Left renal cortex interstitium (tissue), 4 donors: ENCODE measurements around the gene CCDC121. TPM values are rescaled to one million over a fixed set of nuclear protein-coding genes. Genes with fewer than 3 reads are reported as not detected.
A peak's percentile ranks its signal among the peaks of the same experiment; 100 is the strongest.

Source experiments
- DNase-seq, 4 donors: peaks; one replicate each; pipeline ENCODE4 v3.0.0-alpha.2; 2013; ENCODE audit warnings: low read depth in 4 of 4, low spot score in 2 of 4, missing footprints in 1 of 4
- polyA plus RNA-seq, 4 donors: library from polyadenylated mRNA; unstranded; fragments of 120-200 nt; gene quantifications; one replicate each; pipeline ENCODE4 v1.2.1, GENCODE V29; 2013; ENCODE audit not compliant: insufficient read length in 4 of 4

CCDC121 gene
- polyA plus RNA-seq: 10 to 100 TPM; 11.0 to 14.7 (median 11.5) TPM

- DNase-seq: peak; percentile 55 to 78 (median 59)
Observed at GRCh38 chr2:27628767-27629709, at the start of gene CCDC121, which contains the start of gene GPN1. Gene CCDC121, minus strand, starts transcription at chr2:27629012. Its CDS starts 1,213 bp downstream, at chr2:27627799. Gene GPN1, plus strand, starts transcription at chr2:27629050. Its CDS starts 9 bp downstream, at chr2:27629059.

GRCh38 chr2:27672723-27673486, 44.1 kb upstream of the CCDC121 start:
- no peak for DNase-seq

DNA sequence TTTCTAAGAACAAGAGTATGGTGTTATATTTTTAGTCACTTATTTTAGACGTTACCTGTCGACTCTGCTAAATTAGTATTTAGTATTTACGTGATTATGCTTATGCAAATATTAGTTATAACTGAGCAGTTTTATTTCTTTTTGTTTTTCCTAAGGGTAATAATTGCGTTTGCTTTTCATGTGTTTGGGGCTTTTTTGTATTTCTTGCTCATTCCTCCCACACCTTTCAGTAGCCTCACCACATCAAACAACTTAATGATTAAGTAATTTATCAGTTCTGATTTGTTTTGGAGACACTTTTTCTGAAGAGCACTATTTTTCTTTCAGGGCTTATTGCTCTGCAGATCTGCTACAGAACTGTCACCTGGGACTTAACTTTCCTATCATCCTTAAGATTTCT, 42.4 kb upstream of the CCDC121 start:
- no peak for DNase-seq

DNA sequence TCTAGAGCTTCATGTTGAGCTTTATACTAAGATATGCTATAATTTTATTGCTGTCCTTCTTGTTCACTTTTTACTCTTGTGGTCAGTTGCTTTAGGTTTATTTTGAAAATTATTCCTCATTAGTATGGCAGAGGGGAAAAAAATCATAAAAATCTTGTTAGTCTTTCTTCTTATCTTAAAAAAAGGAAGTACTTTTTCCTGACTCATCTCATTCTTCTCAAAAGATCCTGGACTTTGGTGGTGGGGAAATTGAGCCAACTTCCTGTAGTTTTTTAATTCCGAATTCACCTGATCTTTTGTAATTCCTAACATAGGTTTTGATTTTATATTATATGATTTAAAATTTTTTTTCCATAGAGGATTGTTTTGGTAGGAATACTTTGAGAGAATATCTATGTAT, 38.6 kb upstream of the CCDC121 start:
- DNase-seq: no peak

DNA sequence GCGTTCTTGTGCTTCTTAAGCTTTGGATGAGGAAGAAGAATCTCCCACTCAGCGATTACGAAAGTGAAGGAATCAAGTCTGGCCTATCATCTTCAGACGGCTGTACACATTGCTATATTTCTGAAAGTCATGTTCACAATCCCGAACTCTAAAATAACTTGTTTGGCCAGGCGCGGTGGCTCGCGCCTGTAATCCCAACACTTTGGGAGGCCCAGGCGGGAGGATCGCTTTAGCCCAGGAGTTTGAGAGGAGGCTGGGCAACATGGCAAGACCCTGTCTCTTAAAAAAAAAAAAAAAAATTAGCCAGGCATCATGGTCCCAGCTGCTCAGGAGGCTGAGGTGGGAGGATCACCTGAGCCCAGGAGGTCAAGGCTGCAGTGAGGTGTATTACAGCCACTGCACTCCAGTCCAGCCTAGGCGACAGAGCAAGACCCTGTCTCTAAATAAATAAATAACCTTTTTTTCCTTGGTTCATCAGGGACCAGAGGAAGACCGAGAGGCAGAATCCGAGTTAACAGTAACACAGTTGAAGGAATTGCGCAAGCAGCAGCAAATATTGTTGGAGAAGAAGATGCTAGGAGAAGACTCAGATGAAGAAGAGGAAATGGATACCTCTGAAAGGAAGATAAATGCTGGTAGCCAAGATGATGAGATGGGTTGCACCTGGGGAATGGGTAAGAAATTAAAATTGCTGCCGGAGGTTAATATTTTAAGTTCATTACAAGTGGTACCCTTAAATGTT, 36.0 kb upstream of the CCDC121 start:
- no peak for DNase-seq

DNA sequence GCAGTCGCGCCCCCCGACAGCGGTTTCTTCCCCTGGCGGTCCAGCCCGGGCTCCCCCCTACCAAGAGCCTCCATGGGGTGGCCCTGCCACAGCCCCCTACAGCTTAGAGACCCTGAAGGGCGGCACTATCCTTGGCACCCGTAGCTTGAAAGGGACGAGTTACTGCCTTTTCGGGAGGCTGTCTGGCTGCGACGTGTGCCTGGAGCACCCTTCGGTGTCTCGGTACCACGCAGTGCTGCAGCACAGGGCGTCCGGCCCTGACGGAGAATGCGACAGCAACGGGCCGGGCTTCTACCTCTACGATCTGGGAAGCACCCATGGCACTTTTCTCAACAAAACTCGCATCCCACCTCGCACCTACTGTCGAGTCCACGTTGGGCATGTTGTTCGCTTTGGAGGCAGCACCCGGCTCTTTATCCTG, 35.4 kb upstream of the CCDC121 start:
- no peak for DNase-seq

DNA sequence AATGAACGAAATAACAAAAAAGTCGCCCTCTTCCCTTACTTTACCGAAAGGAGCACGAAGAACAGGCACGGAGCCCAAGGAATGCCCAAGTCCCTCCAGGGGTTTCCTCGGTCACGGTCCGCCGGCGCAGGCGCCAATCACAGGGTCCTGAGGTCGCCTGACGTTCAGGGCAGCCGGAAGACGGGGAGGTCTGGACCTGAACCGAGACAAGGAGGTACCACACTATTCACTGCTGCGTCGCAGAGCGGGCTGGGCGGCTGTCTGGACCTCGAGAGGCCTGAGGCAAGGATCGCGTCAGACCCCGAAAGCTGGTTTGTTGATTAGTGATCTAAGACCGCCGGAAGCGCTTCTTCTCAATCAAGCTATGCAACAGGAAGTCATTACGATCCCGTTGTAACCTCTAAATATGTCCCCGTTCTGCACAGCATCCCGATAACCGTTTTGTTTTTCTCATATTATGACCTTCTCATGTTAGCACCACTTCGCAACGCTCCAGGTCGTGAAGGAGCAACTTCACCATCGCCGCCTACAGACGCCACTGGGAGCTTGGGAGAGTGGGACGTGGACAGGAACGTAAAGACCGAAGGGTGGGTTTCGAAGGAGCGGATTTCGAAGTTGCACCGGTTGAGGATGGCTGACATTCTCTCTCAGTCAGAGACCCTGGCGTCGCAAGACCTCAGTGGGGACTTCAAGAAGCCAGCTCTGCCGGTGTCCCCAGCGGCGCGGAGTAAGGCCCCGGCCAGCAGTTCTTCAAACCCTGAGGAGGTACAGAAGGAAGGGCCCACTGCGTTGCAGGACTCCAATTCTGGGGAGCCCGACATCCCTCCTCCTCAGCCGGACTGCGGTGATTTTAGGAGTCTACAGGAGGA, 34.7 kb upstream of the CCDC121 start, which contains the start of the genes SLC4A1AP and SUPT7L:
Gene SLC4A1AP (plus strand): TSS at position 605 of the 869 bp plus-strand sequence. CDS start 26 bp downstream, at position 631.
Gene SUPT7L (minus strand): TSS at position 330 of the 869 bp plus-strand sequence. CDS start 1,422 bp downstream, outside the sequence.
- DNase-seq: peak; percentile 70 to 97 (median 85)

DNA sequence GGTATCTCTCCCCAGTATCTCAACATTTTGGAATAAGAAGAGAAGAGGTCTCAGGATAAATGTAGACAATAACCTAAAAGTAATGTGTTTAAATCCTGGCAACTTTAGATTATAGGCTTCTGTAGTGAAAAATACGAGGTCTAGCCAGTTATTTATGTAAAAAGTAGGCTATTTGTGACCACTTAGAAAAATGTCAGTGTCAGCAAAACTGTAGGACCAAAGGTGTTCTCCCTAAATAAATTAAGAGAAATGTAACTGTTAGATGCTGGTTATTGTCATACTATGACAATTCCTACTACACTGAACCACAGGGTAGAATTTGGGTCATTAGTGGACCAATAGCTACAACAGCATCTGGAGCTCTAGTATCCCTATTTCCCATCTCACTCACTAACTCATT, 32.6 kb upstream of the CCDC121 start:
- no peak for DNase-seq

- DNase-seq: no peak
Observed at GRCh38 chr2:27655155-27655951, 26.5 kb upstream of the CCDC121 start.

GRCh38 chr2:27653397-27653796, 24.6 kb upstream of the CCDC121 start:
- no peak for DNase-seq

DNA sequence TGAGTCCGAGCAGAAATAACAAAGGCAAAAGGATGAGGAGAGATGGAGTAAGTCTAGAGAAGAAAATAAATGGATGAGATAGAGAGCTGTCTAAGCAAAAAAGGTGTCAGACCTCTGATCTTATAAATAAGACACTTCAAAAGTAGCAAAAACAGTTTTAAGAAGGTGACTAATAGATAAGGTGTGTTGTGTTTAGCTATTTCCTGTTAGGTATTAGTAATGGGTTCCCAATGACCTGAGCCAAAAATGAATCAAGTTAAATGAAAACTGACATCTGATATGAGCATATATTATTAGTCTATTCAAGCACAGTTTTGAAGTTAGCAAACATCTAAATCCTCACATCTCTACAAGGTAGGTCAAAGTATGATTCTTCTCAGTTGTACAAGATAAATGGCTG, 24.0 kb upstream of the CCDC121 start:
- DNase-seq: no peak

- no peak for DNase-seq
Observed at GRCh38 chr2:27652341-27652740, 23.5 kb upstream of the CCDC121 start.

GRCh38 chr2:27651056-27651455, 22.2 kb upstream of the CCDC121 start:
- no peak for DNase-seq

GRCh38 chr2:27647737-27648136, 18.9 kb upstream of the CCDC121 start:
- DNase-seq: no peak

- no peak for DNase-seq
Observed at GRCh38 chr2:27647289-27647688, 18.5 kb upstream of the CCDC121 start.

DNA sequence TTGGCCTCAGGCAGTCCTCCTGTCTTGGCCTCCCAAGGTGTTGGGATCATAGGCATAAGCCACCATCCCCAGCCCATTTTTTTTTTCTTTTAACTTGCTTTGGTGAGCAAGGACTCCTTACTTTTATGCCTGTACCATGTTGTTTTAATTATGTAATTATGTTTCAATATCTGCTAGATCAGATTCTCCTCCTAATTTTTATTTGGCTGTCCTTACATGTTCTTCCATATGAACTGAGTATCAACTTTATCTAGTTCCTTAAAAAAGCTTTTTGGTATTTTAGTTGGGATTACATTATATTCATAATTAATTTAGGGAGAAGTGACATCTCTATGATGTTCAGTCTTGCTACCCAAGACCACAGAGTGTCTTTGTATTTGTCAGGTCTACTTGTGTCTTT, 16.4 kb upstream of the CCDC121 start:
- no peak for DNase-seq

GRCh38 chr2:27640722-27641245, 12.0 kb upstream of the CCDC121 start:
- no peak for DNase-seq

DNA sequence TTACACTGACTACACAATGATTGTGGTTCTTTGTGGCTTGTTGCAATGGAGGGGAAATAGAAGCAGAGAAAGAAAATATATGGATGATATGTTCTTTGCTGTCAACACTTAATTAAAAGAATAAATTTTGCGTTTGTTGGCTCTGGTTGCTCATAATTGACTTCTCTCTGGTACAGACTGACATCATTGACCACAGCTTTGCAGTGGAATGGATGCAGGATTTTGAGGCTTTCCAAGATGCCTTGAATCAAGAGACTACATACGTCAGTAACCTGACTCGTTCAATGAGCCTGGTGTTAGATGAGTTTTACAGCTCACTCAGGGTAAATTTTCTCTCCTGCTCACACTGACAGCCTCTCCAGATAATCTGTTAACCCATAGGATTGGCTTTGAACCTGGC, 9.9 kb upstream of the CCDC121 start:
- DNase-seq: no peak
